CD14-positive monocyte (primary cell): Measurements from ENCODE around the gene ATG101. TPM values are rescaled to one million over a fixed set of nuclear protein-coding genes. Genes with fewer than 3 reads are reported as not detected.

ENCODE experiments used
- DNase-seq, 3 donors: peaks; one replicate each; pipeline ENCODE4 v3.0.0-alpha.2; 2011 to 2022
- H2AFZ ChIP-seq: 2 replicates; pipeline ENCODE4 v1.6.0; 2012; ENCODE audit warnings: mild to moderate bottlenecking, low read depth, low read length, inconsistent platforms; ENCODE audit not compliant: insufficient read depth, poor library complexity, severe bottlenecking
- H3K27ac ChIP-seq, 2 donors: 1 replicate in 1 of 2; 2 replicates in 1 of 2; pipeline ENCODE4 v1.5.1; 2012 to 2013; ENCODE audit warnings: low read length in 2 of 2, control low read depth in 1 of 2, inconsistent platforms in 1 of 2, low read depth in 1 of 2, mild to moderate bottlenecking in 1 of 2
- H3K27me3 ChIP-seq, 2 donors: one replicate each; pipeline versions ENCODE4 v1.6.0 to v1.6.1; 2011 to 2013; ENCODE audit warnings: low read length in 2 of 2; ENCODE audit not compliant: control insufficient read depth in 2 of 2, insufficient read depth in 2 of 2
- H3K36me3 ChIP-seq, 2 donors: replicated peaks in 1 of 2; 1 replicate in 1 of 2; 2 replicates in 1 of 2; pipeline versions ENCODE4 v1.5.1 to v1.6.1; 2012 to 2013; ENCODE audit warnings: low read length in 2 of 2, control low read depth in 1 of 2, inconsistent platforms in 1 of 2, mild to moderate bottlenecking in 1 of 2; ENCODE audit not compliant: insufficient read depth in 2 of 2, control insufficient read depth in 1 of 2
- H3K4me1 ChIP-seq, 2 donors: 1 replicate in 1 of 2; 2 replicates in 1 of 2; pipeline versions ENCODE4 v1.5.1 to v1.6.1; 2012 to 2013; ENCODE audit warnings: low read length in 2 of 2, control low read depth in 1 of 2, inconsistent platforms in 1 of 2, mild to moderate bottlenecking in 1 of 2, moderate library complexity in 1 of 2; ENCODE audit not compliant: insufficient read depth in 2 of 2, control insufficient read depth in 1 of 2
- H3K4me2 ChIP-seq: replicated peaks from 2 replicates; pipeline ENCODE3; 2012; ENCODE audit warnings: low read length, moderate library complexity, mild to moderate bottlenecking; ENCODE audit not compliant: poor library complexity, severe bottlenecking; ENCODE audit errors: extremely low read depth
- H3K4me3 ChIP-seq, 3 experiments: fragments of 200-600 bp in 1 of 3; sonication (generic) in 1 of 3; replicated peaks in 1 of 3; 1 replicate in 2 of 3; 2 replicates in 1 of 3; pipeline ENCODE4 v1.5.1; 2011 to 2013; ENCODE audit warnings: low read length in 3 of 3, mild to moderate bottlenecking in 3 of 3, control low read depth in 2 of 3, low read depth in 2 of 3, inconsistent platforms in 1 of 3, moderate library complexity in 1 of 3
- H3K79me2 ChIP-seq: 2 replicates; pipeline ENCODE4 v1.6.0; 2012; ENCODE audit warnings: mild to moderate bottlenecking, control low read depth, inconsistent platforms, low read length, moderate library complexity; ENCODE audit not compliant: insufficient read depth
- H3K9ac ChIP-seq: 2 replicates; pipeline ENCODE4 v1.6.0; 2017; ENCODE audit warnings: low read length, mild to moderate bottlenecking; ENCODE audit not compliant: insufficient read depth, poor library complexity, severe bottlenecking
- H3K9me3 ChIP-seq, 2 donors: replicated peaks in 1 of 2; 1 replicate in 1 of 2; 2 replicates in 1 of 2; pipeline versions ENCODE4 v1.5.1 to v1.6.1; 2012 to 2013; ENCODE audit warnings: low read length in 2 of 2, control low read depth in 1 of 2; ENCODE audit not compliant: control insufficient read depth in 1 of 2, insufficient read depth in 1 of 2
- H4K20me1 ChIP-seq: 2 replicates; pipeline ENCODE4 v1.6.0; 2012; ENCODE audit warnings: mild to moderate bottlenecking, low read length, control low read depth, moderate library complexity; ENCODE audit not compliant: insufficient read depth
- H3K27ac Mint-ChIP-seq, 7 donors: one replicate each; pipeline ENCODE4 v1.8.0; 2020; ENCODE audit warnings: mild to moderate bottlenecking in 7 of 7, mixed read lengths in 7 of 7, moderate library complexity in 6 of 7, inconsistent platforms in 2 of 7
- H3K27me3 Mint-ChIP-seq, 3 donors: one replicate each; pipeline ENCODE4 v1.8.0; 2021 to 2022; ENCODE audit warnings: low read depth in 3 of 3, mild to moderate bottlenecking in 3 of 3, mixed read lengths in 3 of 3, moderate library complexity in 3 of 3, inconsistent platforms in 1 of 3
- H3K36me3 Mint-ChIP-seq, 2 donors: one replicate each; pipeline ENCODE4 v1.8.0; 2020; ENCODE audit warnings: mixed read lengths in 2 of 2, inconsistent platforms in 1 of 2, mild to moderate bottlenecking in 1 of 2
- H3K4me1 Mint-ChIP-seq: one replicate; pipeline ENCODE4 v1.8.0; 2020; ENCODE audit warnings: mild to moderate bottlenecking, mixed read lengths
- H3K4me3 Mint-ChIP-seq, 2 donors: one replicate each; pipeline ENCODE4 v1.8.0; 2020; ENCODE audit warnings: mild to moderate bottlenecking in 2 of 2, mixed read lengths in 2 of 2, moderate library complexity in 1 of 2
- H3K9me3 Mint-ChIP-seq, 7 donors: one replicate each; pipeline ENCODE4 v1.8.0; 2020 to 2022; ENCODE audit warnings: mixed read lengths in 7 of 7, mild to moderate bottlenecking in 6 of 7, moderate library complexity in 6 of 7, inconsistent platforms in 2 of 7
- CTCF ChIP-seq: fragments of 200-600 bp; IDR thresholded peaks from one replicate; pipeline ENCODE4 v1.8.0; 2022; ENCODE audit warnings: antibody characterized with exemption, mild to moderate bottlenecking
- WGBS: methylation state at CpG from one replicate; pipeline ENCODE4 v1.1.5; 2013; ENCODE audit warnings: missing lambda C conversion rate; ENCODE audit not compliant: insufficient coverage; 5-methylcytosine and 5-hydroxymethylcytosine counted together
- intact Hi-C, 2 donors: fragments of 100-400 bp; cut with micrococcal nuclease; formaldehyde crosslinking; loops; one replicate each; pipeline versions ENCODE4 v1.15.0 to v1.15.1; 2023
- polyA plus RNA-seq, 3 donors: library from polyadenylated mRNA; depleted of rRNA in 1 of 3; unstranded in 2 of 3; stranded (reverse) in 1 of 3; fragments of 300-500 nt in 2 of 3; fragments of >200 nt in 1 of 3; fragmentation: Illumina TruSeq in 2 of 3; gene quantifications; 1 replicate in 2 of 3; 2 replicates in 1 of 3; pipeline ENCODE4 v1.2.3, GENCODE V29; 2012 to 2021

Gene ATG101
- polyA plus RNA-seq, 3 donors = 20.5 to 120 (median 26.4) TPM

- H3K4me3 ChIP-seq = no peak overlapping the region
- Mint-ChIP-seq H3K36me3 (peaks cover 5 to 16% of the 10 kb centered on the region in 2 donors), H3K27ac (no peak overlapping the region), H3K9me3 (peaks cover 0 to 2% (median 0%) of the 10 kb centered on the region in 7 donors), H3K4me1 (peaks cover 10% of the 10 kb centered on the region), H3K4me3 (no peak overlapping the region), H3K27me3 (peaks cover 4 to 19% (median 11%) of the 10 kb centered on the region in 3 donors)
- H4K20me1 ChIP-seq = peaks cover 21% of the 10 kb centered on the region
- H3K4me1 ChIP-seq = no peaks in the 10 kb centered on the region
- TF ChIP-seq CTCF = no peak
- H3K27me3 ChIP-seq = no peaks in the 10 kb centered on the region
- H3K79me2 ChIP-seq = no peaks in the 10 kb centered on the region
- H3K27ac ChIP-seq = no peak overlapping the region
- H3K36me3 ChIP-seq = peaks cover 0 to 10% of the 10 kb centered on the region in 2 donors
- H3K9me3 ChIP-seq = no peaks in the 10 kb centered on the region
- intact Hi-C loops = no loop called here
- no peak for DNase-seq
- no peak overlapping the region for H2AFZ ChIP-seq
- no peak overlapping the region for H3K4me2 ChIP-seq
- WGBS = 96% methylated on average over 5 of the region's 12 CpGs
- no peak overlapping the region for H3K9ac ChIP-seq
These were observed 8.2 kb upstream of the ATG101 start for GRCh38 chr12:52061470-52062166.

GRCh38 chr12:52062167-52063081 is 7.4 kb upstream of the ATG101 start:
- Histone ChIP-seq H3K27me3 (peaks cover 0 to 5% of the 10 kb centered on the region in 2 donors), H4K20me1 (peaks cover 13% of the 10 kb centered on the region), H2AFZ (no peak overlapping the region), H3K4me3 (no peak overlapping the region), H3K79me2 (no peaks in the 10 kb centered on the region), H3K36me3 (peaks cover 0 to 2% of the 10 kb centered on the region in 2 donors), H3K4me2 (no peak overlapping the region), H3K9me3 (no peaks in the 10 kb centered on the region), H3K9ac (no peak overlapping the region), H3K27ac (no peak overlapping the region), H3K4me1 (no peaks in the 10 kb centered on the region)
- H3K27ac Mint-ChIP-seq = no peak overlapping the region
- H3K36me3 Mint-ChIP-seq = peaks cover under 1 to 10% of the 10 kb centered on the region in 2 donors
- H3K4me3 Mint-ChIP-seq = no peak overlapping the region
- H3K27me3 Mint-ChIP-seq = peaks cover 2 to 21% (median 16%) of the 10 kb centered on the region in 3 donors
- intact Hi-C loops = no loop called here
- H3K4me1 Mint-ChIP-seq = peaks cover 16% of the 10 kb centered on the region
- DNase-seq = no peak
- WGBS = 90% methylated on average over 4 of the region's 6 CpGs
- TF ChIP-seq CTCF = no peak
- peaks cover 0 to 2% (median 0%) of the 10 kb centered on the region in 7 donors for H3K9me3 Mint-ChIP-seq
